ENCODE measurements around the gene SUSD4. TPM values are rescaled to one million over a fixed set of nuclear protein-coding genes. Genes with fewer than 3 reads are reported as not detected.

The SUSD4 gene
- total and polyA plus RNA-seq, 2 of the 4 experiments (the other 2 are of a cell fraction): 1.8 to 2.7 TPM

- TF ChIP-seq RFX5 (IDR thresholded peaks at IDR 0.05; ENCODE audit: low read depth, low read length): no peak
- TF ChIP-seq MXI1 (IDR thresholded peaks at IDR 0.05; ENCODE audit: borderline replicate concordance, low read depth, low read length): no peak
- TF ChIP-seq ELK1 (IDR thresholded peaks at IDR 0.05; ENCODE audit: borderline replicate concordance, low read depth, low read length): no peak
- no peak for TF ChIP-seq MAZ (IDR thresholded peaks at IDR 0.05; ENCODE audit: borderline replicate concordance, low read depth, low read length)
- no peak for TF ChIP-seq CHD1 (IDR thresholded peaks at IDR 0.05; ENCODE audit: low read depth, low read length)
- TF ChIP-seq POLR2A (IDR thresholded peaks at IDR 0.05; ENCODE audit: low read depth, low read length): no peak
- H3K18ac ChIP-seq (ENCODE audit: low read depth, low read length): no peak overlapping the region
- H3K4me1 ChIP-seq (ENCODE audit: control insufficient read depth, insufficient read depth, low read length): peaks cover 3% of the 10 kb centered on the region
- H3K56ac ChIP-seq (ENCODE audit: extremely low read depth, insufficient read depth, low read length): no peak overlapping the region
- H4K91ac ChIP-seq (ENCODE audit: insufficient read depth, low read depth, low read length): no peak overlapping the region
- dilution Hi-C loops (cut with HindIII; ENCODE audit: low sequenced_read_pairs, unreplicated experiment) (no loop called here), in situ Hi-C loops (cut with MboI; ENCODE audit: low sequenced_read_pairs) (no loop called here), intact Hi-C loops (cut with micrococcal nuclease) (no loop called here)
- no peak overlapping the region for H3K14ac ChIP-seq (replicated peaks; ENCODE audit: low read depth, low read length)
- no peak overlapping the region for H2BK5ac ChIP-seq (ENCODE audit: low read depth, low read length, poor library complexity, severe bottlenecking)
- ATAC-seq (ENCODE audit: low read depth) (no peak), DNase-seq (no peak)
- H2AK9ac ChIP-seq (replicated peaks; ENCODE audit: low read depth, low read length, poor library complexity): no peak overlapping the region
- no TSS peak for BruUV-seq (replicated peaks)
- no peak overlapping the region for H2BK20ac ChIP-seq (ENCODE audit: low read depth, low read length)
- H3K23ac ChIP-seq (ENCODE audit: low read depth, low read length): no peak overlapping the region
- no peaks in the 10 kb centered on the region for H3K9me3 ChIP-seq (ENCODE audit: control insufficient read depth, insufficient read depth, low read length)
- no peak overlapping the region for H2AFZ ChIP-seq (replicated peaks; ENCODE audit: low read length, poor library complexity)
- H3K27me3 ChIP-seq (ENCODE audit: control insufficient read depth, insufficient read depth, low read length): peaks cover 2% of the 10 kb centered on the region; the same call in 1 of the 2 replicates
- H3K79me1 ChIP-seq (ENCODE audit: low read depth in 1 of 2, low read length in 2 of 2): no peaks in the 10 kb centered on the region
- no peak overlapping the region for H3K27ac ChIP-seq (ENCODE audit: insufficient read depth, low read length)
- H3K4me3 ChIP-seq (ENCODE audit: insufficient read depth, low read depth, low read length): no peak overlapping the region
- H3K4ac ChIP-seq (ENCODE audit: low read depth, low read length): no peak overlapping the region
- POLR2A ChIA-PET (ENCODE audit: unreplicated experiment): no interaction called here
- no peak overlapping the region for H2AK5ac ChIP-seq (ENCODE audit: low read depth, low read length)
- H2BK120ac ChIP-seq (ENCODE audit: low read depth, low read length): no peak overlapping the region
- no peak overlapping the region for H3K9ac ChIP-seq (ENCODE audit: low read depth, low read length)
- no peak overlapping the region for H2BK15ac ChIP-seq (ENCODE audit: low read depth, low read length)
- H4K5ac ChIP-seq (ENCODE audit: low read depth, low read length): no peak overlapping the region
- 93% methylated on average over 3 of the region's 7 CpGs; no CpG with 5 or more reads in 1 of the 2 experiments for WGBS, 2 experiments (ENCODE audit: extremely low coverage in 2 of 2, insufficient read length in 1 of 2)
- H3K36me3 ChIP-seq (ENCODE audit: control insufficient read depth, insufficient read depth, low read length): no peaks in the 10 kb centered on the region
- H4K20me1 ChIP-seq (ENCODE audit: insufficient read depth, low read length): no peaks in the 10 kb centered on the region
- CTCF ChIA-PET: no interaction called here
- peaks cover 10% of the 10 kb centered on the region for H3K9me1 ChIP-seq (ENCODE audit: insufficient read depth, low read length)
- H4K8ac ChIP-seq (ENCODE audit: low read depth in 2 of 2, low read length in 2 of 2): no peak overlapping the region
- H3K4me2 ChIP-seq (ENCODE audit: low read depth, low read length): no peak overlapping the region
Observed at GRCh38 chr1:223225061-223225460, 138.9 kb downstream of the SUSD4 start.
